SK-N-MC (cell line): Measurements from ENCODE around the gene BSDC1.

ENCODE experiments used
- DNase-seq: peaks from one replicate; pipeline ENCODE4 v3.0.0-alpha.2; 2011; ENCODE audit warnings: low read depth, low spot score
- H3K27ac ChIP-seq: fragments of 200-600 bp; sonication (generic); 2 replicates; pipeline ENCODE4 v1.5.1; 2016; ENCODE audit warnings: mixed run types
- H3K36me3 ChIP-seq: fragments of 200-600 bp; sonication (generic); 2 replicates; pipeline ENCODE4 v1.6.1; 2017; ENCODE audit warnings: antibody characterized with exemption, low read length, mixed read lengths; ENCODE audit not compliant: insufficient read depth
- H3K4me3 ChIP-seq: fragments of 200-600 bp; sonication (generic); 2 replicates; pipeline ENCODE4 v1.5.1; 2016
- H3K9ac ChIP-seq: fragments of 200-600 bp; sonication (generic); 2 replicates; pipeline ENCODE4 v1.8.0; 2017; ENCODE audit warnings: mixed run types, mixed read lengths; ENCODE audit not compliant: insufficient read length
- H3K9me3 ChIP-seq: fragments of 200-600 bp; sonication (generic); 2 replicates; pipeline ENCODE4 v1.6.1; 2017; ENCODE audit warnings: low read depth, mild to moderate bottlenecking, antibody characterized with exemption, low read length, moderate library complexity, mixed read lengths
- EZH2 ChIP-seq: fragments of 200-600 bp; sonication (generic); IDR thresholded peaks from one replicate; pipeline ENCODE4 v1.6.1; 2017; ENCODE audit warnings: antibody characterized with exemption
- FOXP2 ChIP-seq: optimal IDR thresholded peaks from 2 replicates; pipeline ENCODE3; 2011; ENCODE audit warnings: mild to moderate bottlenecking, moderate library complexity; ENCODE audit not compliant: insufficient read depth; ENCODE audit errors: extremely low read length, control extremely low read depth
- POLR2AphosphoS5 ChIP-seq: IDR thresholded peaks from 2 replicates; pipeline ENCODE4 v1.6.1; 2012; ENCODE audit warnings: mild to moderate bottlenecking, low read depth, low read length, borderline replicate concordance

The BSDC1 gene

GRCh38 chr1:32386676-32387392, 7.4 kb downstream of the BSDC1 start:
- H3K4me3 ChIP-seq = no peak overlapping the region
- H3K36me3 ChIP-seq = peaks cover 50% of the 10 kb centered on the region
- no peaks in the 10 kb centered on the region for H3K9me3 ChIP-seq
- no peak overlapping the region for H3K9ac ChIP-seq
- DNase-seq = no peak
- no peak overlapping the region for H3K27ac ChIP-seq
- no peak for TF ChIP-seq FOXP2
- TF ChIP-seq POLR2AphosphoS5 = no peak
- TF ChIP-seq EZH2 = no peak

GRCh38 chr1:32380057-32380456, 14.2 kb downstream of the BSDC1 start:
- no peak overlapping the region for H3K27ac ChIP-seq
- peaks cover 87% of the 10 kb centered on the region for H3K36me3 ChIP-seq
- TF ChIP-seq FOXP2 (no peak), EZH2 (no peak), POLR2AphosphoS5 (no peak)

GRCh38 chr1:32377541-32378220, 16.6 kb downstream of the BSDC1 start:
- Histone ChIP-seq H3K27ac (no peak overlapping the region), H3K9ac (no peak overlapping the region), H3K4me3 (no peak overlapping the region), H3K36me3 (peaks cover 70% of the 10 kb centered on the region), H3K9me3 (no peaks in the 10 kb centered on the region)
- TF ChIP-seq EZH2 (no peak), POLR2AphosphoS5 (no peak), FOXP2 (no peak)
- DNase-seq = no peak

More at GRCh38 chr1:32380057-32380456, 14.2 kb downstream of the BSDC1 start:
- DNase-seq = no peak
- H3K4me3 ChIP-seq = no peak overlapping the region
- no peaks in the 10 kb centered on the region for H3K9me3 ChIP-seq
- no peak overlapping the region for H3K9ac ChIP-seq

- Histone ChIP-seq H3K9ac (no peak overlapping the region), H3K36me3 (peaks cover 68% of the 10 kb centered on the region), H3K27ac (no peak overlapping the region), H3K4me3 (no peak overlapping the region), H3K9me3 (no peaks in the 10 kb centered on the region)
- TF ChIP-seq FOXP2 (no peak), POLR2AphosphoS5 (no peak), EZH2 (no peak)
- DNase-seq = no peak
These were observed 18.0 kb downstream of the BSDC1 start for GRCh38 chr1:32376199-32376598.

- TF ChIP-seq POLR2AphosphoS5 (no peak), FOXP2 (no peak), EZH2 (no peak)
- Histone ChIP-seq H3K27ac (no peak overlapping the region), H3K9me3 (no peaks in the 10 kb centered on the region), H3K9ac (no peak overlapping the region), H3K36me3 (peaks cover 53% of the 10 kb centered on the region), H3K4me3 (no peak overlapping the region)
- no peak for DNase-seq
These were observed 20.1 kb downstream of the BSDC1 start for GRCh38 chr1:32373996-32374592.

GRCh38 chr1:32372149-32372756, 22.0 kb downstream of the BSDC1 start:
- DNase-seq = no peak
- Histone ChIP-seq H3K9me3 (no peaks in the 10 kb centered on the region), H3K4me3 (no peak overlapping the region), H3K27ac (no peak overlapping the region), H3K9ac (no peak overlapping the region), H3K36me3 (peaks cover 42% of the 10 kb centered on the region)
- TF ChIP-seq POLR2AphosphoS5 (no peak), FOXP2 (no peak), EZH2 (no peak)

GRCh38 chr1:32367912-32368635, 26.2 kb downstream of the BSDC1 start:
- Histone ChIP-seq H3K4me3 (no peak overlapping the region), H3K9ac (no peak overlapping the region), H3K9me3 (no peaks in the 10 kb centered on the region), H3K27ac (no peak overlapping the region), H3K36me3 (peaks cover 25% of the 10 kb centered on the region; the same call in 1 of the 2 replicates)
- no peak for DNase-seq
- TF ChIP-seq FOXP2 (no peak), POLR2AphosphoS5 (no peak)

- Histone ChIP-seq H3K36me3 (peaks cover 16% of the 10 kb centered on the region; the same call in 1 of the 2 replicates), H3K9me3 (no peaks in the 10 kb centered on the region)
- TF ChIP-seq FOXP2 (no peak), EZH2 (no peak), POLR2AphosphoS5 (no peak)
These were observed 28.8 kb downstream of the BSDC1 start for GRCh38 chr1:32365445-32365844.

More at GRCh38 chr1:32365445-32365844, 28.8 kb downstream of the BSDC1 start:
- H3K9ac ChIP-seq = no peak overlapping the region
- DNase-seq = no peak
- no peak overlapping the region for H3K4me3 ChIP-seq
- no peak overlapping the region for H3K27ac ChIP-seq
